ENCODE measurements around the gene MELTF.

Gene MELTF

GRCh38 chr3:197010556-197011351, 18.9 kb downstream of the MELTF start:
- DNase-seq (ENCODE audit: low spot score) = no peak

- no peak for DNase-seq (ENCODE audit: low spot score)
These were observed 20.0 kb downstream of the MELTF start for GRCh38 chr3:197009532-197010019.

- no peak for DNase-seq (ENCODE audit: low spot score)
These were observed 21.0 kb downstream of the MELTF start for GRCh38 chr3:197008436-197009209.

GRCh38 chr3:197007953-197008352, 21.7 kb downstream of the MELTF start:
- DNase-seq (ENCODE audit: low spot score) = no peak

GRCh38 chr3:197007296-197007940, 22.2 kb downstream of the MELTF start:
- DNase-seq (ENCODE audit: low spot score) = no peak

- no peak for DNase-seq (ENCODE audit: low spot score)
These were observed 22.8 kb downstream of the MELTF start for GRCh38 chr3:197006860-197007259.

GRCh38 chr3:197006446-197006845, 23.2 kb downstream of the MELTF start:
- DNase-seq (ENCODE audit: low spot score) = no peak

GRCh38 chr3:197003461-197004385, 25.9 kb downstream of the MELTF start:
- DNase-seq (ENCODE audit: low spot score) = no peak

GRCh38 chr3:197002701-197003454, 26.7 kb downstream of the MELTF start:
- DNase-seq (ENCODE audit: low spot score) = peak; percentile 82

- DNase-seq (ENCODE audit: low spot score) = no peak
These were observed 27.5 kb downstream of the MELTF start for GRCh38 chr3:197001972-197002700.

- no peak for DNase-seq (ENCODE audit: low spot score)
These were observed 28.3 kb downstream of the MELTF start for GRCh38 chr3:197001106-197001971.

GRCh38 chr3:197000211-197000610, 29.4 kb downstream of the MELTF start:
- no peak for DNase-seq (ENCODE audit: low spot score)

- DNase-seq (ENCODE audit: low spot score) = no peak
These were observed 30.5 kb downstream of the MELTF start for GRCh38 chr3:196998966-196999760.

- DNase-seq (ENCODE audit: low spot score) = no peak
These were observed 32.3 kb downstream of the MELTF start for GRCh38 chr3:196997311-196997710.

GRCh38 chr3:196996454-196997265, 33.0 kb downstream of the MELTF start:
- no peak for DNase-seq (ENCODE audit: low spot score)

GRCh38 chr3:196995646-196996355, 33.8 kb downstream of the MELTF start:
- no peak for DNase-seq (ENCODE audit: low spot score)

GRCh38 chr3:196995027-196995426, 34.6 kb downstream of the MELTF start:
- DNase-seq (ENCODE audit: low spot score) = no peak
